ENCODE results near the gene BROX.

The BROX gene

GRCh38 chr1:222784371-222784770, 72.0 kb downstream of the BROX start:
- no peaks in the 10 kb centered on the region for H3K27me3 ChIP-seq (ENCODE audit: insufficient read depth, low read length)
- no peaks in the 10 kb centered on the region for H3K4me1 ChIP-seq (ENCODE audit: insufficient read depth, low read length)
- no peak overlapping the region for H3K4me3 ChIP-seq (ENCODE audit: low read length)
- no peaks in the 10 kb centered on the region for H3K9me3 ChIP-seq (ENCODE audit: insufficient read depth, low read depth, low read length)
- no peak overlapping the region for H3K27ac ChIP-seq (ENCODE audit: low read length)
- no peaks in the 10 kb centered on the region for H3K36me3 ChIP-seq (ENCODE audit: insufficient read depth, low read depth, low read length)
- no peak overlapping the region for H3K9ac ChIP-seq (ENCODE audit: low read depth, low read length)
